GM21529 (cell line): ENCODE data around the gene MVP.
"Not testable (repeated sequence)": the region's sequence is repeated elsewhere in the genome, so short reads cannot be mapped to it uniquely, and the experiment has no call there.

Source experiments
- ATAC-seq: cut with Tn5 transposase; IDR thresholded peaks from one replicate; pipeline ENCODE4 v1.9.1; 2021; ENCODE audit not compliant: unreplicated experiment

Gene MVP

DNA sequence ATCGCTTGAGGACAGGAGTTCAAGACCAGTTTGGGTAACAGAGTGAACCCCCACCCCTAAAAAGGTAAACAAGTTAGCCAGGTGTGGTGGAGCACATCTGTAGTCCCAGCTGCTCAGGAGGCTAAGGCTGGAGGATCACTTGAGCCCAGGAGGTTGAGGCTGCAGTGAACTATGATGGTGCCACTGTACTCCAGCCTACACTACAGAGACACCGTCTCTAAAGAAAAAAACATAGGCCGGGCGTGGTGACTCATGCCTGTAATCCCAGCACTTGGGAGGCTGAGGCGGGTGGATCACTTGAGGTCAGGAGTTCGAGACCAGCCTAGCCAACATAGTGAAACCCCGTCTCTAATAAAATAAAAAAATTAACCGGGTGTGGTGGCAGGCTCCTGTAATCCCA is 48.8 kb downstream of the MVP start:
- ATAC-seq: not testable (repeated sequence)

DNA sequence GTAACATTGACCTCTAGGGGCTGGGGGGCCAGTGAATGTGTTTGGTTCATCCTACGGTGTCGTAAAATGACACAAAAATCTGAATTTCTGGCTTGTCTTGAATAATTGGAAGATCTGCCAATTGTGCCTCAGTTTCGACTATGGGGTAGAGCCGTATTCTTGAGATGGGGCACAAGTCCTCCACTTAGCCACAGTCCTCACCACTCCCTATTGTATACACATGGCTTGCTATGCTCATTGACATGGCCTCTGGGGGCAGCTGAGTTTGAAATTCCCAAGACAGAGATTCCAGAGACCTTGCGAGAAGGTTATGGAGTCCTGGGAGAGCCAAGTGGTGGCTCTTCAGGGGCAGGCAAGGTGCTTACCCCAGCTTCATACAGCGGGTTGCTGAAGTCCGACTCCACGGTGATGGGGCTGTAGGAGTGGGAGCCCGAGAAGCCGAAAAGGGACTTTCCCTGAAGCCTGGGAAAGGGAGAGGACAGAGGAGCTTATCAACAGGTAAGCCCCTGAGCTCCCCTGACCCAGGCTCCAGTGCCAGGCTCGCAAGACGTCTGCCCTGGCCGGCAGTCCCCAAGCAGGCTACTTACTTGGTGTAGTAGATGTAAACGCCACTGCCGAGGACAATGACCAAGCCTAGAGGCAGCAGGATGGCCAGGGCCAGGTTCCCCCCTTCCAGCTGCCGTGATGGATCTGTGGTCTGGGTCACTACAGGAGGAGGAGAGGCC is 51.7 kb downstream of the MVP start:
- ATAC-seq: no peak

DNA sequence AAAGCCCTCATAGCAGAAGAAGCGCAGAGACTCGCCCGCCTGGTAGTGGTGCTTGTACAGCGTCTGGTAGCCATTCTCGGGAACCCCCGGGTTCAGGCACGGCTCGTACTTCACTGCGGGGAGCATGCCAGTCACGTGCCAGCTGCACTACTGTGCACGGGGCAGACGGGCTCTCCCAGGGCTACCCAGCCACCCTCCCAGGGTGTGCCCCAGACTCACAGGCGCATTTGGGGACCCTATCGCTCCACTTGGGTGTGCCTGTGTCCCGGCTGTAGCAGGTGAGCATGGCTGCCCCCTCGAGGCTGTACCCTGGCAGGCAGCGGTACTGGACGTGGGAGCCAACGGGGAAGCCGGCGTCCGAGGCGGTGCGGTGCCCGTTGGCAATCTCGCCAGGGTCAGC is 53.1 kb downstream of the MVP start:
- ATAC-seq: no peak

DNA sequence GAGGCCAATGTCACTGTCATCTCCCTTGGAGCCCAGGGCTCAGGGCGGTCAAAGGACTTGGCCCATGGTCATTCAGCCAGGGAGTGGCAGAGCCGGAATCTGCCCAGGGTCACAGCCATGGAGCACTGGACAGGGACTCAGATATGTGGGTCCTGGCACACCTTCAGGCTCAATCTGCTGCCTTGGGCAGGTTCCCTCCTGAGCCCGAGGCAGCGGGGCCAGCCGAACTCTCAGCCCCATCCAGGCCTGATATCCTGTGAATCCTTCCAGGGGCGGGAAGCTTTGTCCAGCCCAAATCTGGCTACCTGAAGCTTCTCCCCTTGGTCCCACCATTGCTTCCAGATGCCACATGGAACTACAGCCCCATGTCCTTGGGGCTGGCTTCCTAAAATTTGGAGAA is 54.9 kb downstream of the MVP start:
- no peak for ATAC-seq

DNA sequence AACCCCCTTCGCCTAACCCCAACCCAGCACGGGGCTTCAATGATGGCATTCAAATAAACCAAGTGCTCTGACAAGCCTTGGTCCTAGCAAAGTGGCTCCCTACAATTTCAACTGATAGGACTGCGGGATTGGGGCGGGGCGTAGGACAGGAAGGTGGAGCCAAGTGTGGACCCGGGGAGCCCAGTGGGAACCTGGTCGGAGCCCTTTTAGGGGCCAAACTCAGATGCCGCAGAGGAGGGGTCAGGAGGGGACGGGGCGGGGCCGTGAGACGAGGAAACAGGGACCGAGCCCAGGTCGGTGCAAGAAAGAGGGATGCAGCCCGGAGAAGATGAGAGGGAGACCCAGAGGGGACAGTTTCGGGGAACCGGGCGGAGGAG is 55.9 kb downstream of the MVP start:
- ATAC-seq: no peak

DNA sequence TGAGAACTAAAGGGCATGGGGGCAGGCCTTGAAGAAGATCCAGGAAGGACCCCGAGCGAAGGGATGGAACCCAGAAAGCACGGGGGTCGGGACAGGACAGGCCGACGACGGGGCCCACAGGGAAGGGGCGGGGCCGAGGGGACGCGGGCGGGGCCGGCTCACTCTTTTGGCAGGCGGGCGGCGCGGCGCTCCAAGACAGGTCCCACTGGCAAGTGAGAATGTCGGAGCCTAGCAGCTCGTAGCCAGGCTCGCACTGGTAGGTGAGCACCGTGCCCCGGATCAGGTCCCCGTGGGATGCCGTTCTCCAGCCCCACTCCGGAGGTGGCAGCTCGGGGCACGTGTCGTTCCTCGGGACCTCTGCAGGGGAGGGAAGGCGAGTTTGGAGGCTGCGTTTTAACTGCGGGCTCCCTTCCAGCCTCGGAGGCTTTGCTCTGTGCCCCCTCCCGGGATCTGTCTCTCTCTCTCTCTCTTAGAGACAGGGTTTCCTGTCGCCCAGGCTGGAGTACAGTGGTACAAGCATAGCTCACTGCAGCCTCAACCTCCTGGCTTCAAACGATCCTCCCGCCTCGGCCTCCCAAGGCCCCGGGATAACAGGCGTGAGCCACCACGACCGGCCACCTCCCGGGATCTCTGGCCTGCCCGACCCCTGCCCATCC is 56.5 kb downstream of the MVP start:
- no peak for ATAC-seq

DNA sequence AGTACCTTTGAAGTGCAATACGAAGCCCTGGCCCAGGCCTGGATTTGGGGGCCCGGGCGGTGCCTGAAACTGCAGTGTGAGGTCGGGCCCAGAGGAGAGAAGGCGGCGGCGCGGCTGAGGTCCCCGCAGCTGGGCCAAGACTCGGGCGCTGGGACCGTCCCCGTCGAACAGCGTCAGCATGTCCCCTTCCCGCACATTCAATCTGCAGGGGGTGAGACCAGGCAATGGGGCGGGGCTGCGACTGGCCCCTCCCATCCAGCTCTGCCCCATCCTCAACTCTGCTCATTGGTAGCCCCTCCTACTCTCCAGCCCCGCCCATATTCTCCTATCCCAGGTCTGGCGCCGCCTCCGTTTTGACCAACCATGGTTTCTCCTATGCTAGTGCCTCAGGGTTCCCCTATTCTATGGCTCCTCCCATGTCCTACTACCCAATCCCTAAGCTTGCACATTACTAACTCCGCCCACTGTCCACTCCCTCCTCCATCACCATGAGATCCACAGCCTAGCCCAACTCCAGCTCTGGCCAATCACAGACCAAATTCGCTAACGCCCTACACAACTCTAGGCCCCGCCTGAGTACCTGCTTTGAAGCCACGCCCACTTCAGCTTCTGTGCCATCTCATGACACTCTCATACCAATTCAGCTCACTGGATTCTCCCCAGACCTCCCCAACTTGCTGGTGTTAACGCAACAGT is 57.2 kb downstream of the MVP start:
- ATAC-seq: peak; percentile 44

DNA sequence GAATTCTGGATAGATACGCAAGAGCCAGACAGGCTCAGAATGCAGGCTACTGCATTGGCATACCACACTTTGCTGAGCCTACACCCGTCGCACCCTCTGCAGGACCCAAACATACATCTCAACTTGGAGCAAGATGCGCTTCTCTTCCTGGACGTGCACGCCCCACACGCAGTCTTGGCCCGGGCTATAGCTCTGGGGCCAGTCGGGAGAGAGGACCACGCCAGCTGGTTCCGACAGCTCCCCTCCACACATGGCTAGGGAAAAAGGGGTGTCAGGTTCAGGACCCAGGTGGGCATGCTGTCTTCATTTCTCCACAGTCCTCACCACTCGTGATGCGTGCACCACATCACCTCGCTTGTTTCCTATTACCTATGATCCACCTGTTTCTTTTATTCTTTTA is 57.9 kb downstream of the MVP start:
- ATAC-seq: no peak

DNA sequence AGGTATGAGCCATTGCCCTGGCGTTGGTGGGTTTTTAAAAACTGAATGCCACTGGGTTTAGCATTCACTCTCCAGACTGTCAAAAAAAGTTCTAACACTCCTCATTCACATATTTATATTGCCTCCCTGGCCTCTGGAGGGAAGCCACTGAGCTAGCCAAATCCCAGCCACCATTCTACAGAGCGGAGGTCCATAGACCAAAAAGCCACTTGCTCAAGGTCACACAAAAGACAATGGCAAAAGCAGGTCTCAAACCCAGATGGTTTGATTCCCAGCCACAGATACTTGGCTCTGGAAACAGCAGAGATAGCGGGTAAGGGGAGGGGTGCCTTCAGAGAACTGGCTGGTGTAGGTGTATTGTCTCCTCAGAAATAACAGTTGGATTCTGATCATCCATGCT is 60.8 kb downstream of the MVP start:
- ATAC-seq: no peak

DNA sequence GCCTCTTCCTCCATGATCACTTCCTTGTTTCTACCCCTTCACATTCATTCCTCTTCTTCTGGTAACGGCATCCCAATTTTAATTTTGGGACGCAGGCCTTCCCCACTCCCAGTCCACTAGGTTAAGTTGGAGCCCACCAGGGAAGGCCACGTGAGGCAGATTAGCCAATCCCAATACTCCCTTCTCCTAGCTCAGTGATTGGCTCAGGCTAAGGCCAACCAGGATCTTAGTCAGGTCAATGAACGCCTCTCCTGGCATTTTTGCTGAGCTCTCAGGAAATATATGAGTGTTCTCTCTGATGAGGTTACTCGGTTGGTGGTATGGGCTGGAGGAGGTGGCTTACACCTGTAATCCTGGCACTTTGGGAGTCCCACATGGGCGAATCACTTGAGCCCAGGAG is 63.7 kb downstream of the MVP start:
- ATAC-seq: no peak

DNA sequence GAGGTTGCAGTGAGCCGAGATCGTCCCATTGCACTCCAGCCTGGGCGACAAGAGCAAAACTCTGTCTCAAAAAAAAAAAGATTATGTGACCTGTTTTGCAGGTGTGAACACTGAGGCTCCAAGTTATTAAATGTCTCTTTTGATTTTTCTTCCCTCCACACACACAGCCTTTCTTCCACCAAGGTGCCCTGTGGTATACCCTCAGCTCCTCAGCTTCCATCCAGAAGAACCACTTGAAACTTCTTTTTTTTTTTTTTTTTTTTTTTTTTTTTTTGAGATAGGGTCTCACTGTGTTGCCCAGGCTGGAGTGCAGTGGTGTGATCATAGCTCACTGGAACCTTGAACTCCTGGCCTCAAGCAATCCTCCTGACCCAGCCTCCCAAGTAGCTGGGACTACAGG is 69.1 kb downstream of the MVP start:
- ATAC-seq: not testable (repeated sequence)

DNA sequence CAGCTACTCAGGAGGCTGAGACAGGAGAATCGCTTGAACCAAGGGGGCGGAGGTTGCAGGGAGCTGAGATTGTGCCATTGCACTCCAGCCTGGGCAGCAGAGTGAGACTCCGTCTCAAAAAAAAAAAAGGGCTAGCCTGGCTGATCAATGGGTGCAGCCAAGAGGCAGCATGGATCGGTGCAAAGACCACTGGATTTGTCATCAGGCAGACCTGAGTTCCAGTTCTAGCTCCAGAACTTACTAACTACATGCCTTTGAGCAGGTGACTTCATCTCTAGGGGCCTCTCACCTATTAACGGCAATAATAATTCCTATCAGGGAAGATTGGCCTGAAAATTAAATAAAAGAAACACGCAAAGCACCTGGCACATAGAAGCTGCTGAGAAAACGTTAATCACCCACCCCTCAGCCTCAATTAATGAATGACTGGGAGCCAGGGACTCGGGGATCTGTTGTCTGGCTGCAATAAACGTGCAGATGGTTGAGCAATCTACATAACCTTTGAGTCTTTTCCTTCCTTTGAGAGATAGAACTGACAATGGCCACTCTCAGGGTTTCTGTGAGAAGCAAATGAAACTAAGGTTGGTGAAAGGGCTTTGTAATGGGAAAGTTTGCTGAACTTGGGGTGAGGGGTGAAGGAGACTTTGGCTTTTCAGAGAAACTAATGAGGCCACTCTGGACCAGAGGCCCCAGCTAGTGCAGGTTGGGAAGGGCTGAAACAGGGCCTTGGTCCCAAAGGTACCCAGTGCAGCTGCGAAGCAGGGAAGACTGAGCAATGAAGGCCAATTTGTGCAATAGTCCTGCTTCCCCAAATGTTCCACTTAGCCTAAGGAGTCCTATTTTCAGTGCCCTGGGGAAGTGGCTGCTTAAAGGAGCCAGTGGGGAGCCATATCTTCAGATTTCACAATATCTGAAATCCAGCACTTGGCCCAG is 71.5 kb downstream of the MVP start:
- no peak for ATAC-seq

DNA sequence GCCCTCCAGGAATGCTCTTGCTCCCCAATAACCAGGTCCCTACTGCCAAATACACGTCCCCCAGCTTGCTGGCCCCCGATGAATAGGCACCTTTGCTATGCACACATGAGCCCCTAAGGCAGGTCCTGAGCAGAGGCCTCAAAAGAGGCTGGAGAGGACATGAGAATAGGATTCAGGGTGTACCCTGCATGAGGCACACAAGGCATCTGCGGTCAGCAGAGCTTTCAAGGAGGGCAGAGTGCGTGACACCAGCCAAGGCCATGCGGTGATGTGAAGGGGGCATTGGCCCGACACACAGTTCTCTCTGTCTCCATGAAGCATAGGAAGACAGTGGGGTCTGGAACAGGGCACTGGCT is 72.2 kb downstream of the MVP start:
- no peak for ATAC-seq

DNA sequence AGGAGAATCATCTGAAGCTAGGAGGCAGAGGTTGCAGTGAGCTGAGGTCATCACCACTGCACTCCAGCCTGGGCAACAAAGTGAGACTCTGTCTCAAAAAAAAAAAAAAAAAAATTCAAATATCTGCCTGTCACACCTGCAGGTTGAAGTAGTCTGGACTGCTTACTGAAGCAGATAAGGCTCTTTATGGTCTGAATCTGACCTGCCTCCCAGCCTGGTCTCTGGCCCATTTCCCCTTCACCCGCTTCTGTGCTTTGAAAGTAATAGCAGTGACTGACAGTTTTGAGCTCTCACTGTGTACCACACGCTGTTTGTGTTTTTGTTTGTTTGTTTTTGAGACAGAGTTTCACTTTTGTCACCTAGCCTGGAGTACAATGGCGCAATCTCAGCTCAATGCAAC is 73.3 kb downstream of the MVP start:
- no peak for ATAC-seq

DNA sequence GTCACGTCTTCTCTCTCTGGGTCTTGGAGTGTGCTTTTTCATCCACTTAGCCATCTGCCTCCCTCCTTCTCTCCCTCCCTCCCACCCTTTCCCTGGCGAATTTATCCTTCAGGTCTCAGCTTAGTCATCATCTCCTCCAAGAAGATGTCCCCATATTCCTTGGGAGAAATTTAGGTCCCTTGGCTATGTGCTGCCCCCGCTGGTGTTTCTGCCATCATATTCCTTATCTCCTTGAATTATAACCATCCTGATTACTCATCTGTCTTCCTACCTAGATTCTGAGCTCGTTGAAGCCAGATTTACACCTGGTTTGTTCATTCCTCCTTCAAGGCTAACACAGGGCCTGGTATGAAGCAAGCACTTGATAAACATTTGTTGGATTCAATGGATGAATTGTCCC is 74.1 kb downstream of the MVP start:
- no peak for ATAC-seq

DNA sequence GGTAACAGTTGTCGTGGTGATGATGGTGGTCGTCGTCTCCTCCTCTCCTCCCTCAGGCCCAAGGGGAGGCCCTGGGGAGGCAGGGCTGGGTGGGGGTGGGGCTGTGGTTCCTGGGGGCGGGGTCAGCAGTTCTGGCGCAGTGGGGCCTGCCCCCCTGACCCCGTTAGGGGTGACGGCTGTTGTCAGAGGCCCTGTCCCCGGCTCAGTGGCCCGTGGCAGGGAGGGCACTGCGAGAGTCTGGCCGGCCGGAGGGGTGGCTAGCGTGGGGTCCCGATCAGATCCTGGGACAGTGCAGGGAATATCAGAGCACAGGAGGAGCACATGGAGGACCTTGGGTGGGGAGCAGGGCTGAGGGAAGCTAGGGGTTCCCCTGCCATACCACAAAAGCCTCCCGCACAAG is 76.6 kb downstream of the MVP start:
- no peak for ATAC-seq

DNA sequence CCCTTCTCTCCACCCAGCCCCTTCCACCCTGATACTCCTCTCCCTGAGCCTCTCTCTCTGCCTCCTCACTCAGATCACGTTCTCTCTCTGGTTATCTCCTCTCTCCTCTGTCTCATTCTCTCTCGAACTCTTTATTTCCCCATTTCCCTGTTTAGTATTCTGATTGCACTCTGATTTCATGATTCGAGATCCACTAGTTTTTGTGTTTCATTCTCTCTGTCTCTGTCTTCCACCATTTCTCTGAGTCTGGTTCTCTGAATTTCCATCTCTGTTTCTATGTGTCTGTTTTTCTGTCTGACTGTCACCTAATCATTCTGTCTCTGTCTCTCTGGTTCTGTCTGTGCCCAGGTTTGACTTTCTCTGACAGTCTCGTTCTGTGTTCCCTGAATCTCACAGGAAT is 77.1 kb downstream of the MVP start:
- ATAC-seq: no peak
